Spleen (tissue), 11 donors: ENCODE results near the gene EXD3. TPM values are rescaled to one million over a fixed set of nuclear protein-coding genes. Genes with fewer than 3 reads are reported as not detected.

Source experiments
- DNase-seq: peaks from one replicate; pipeline ENCODE4 v3.0.0-alpha.2; 2020
- H3K27ac ChIP-seq, 8 donors: fragments of 200-600 bp; sonication (generic) in 7 of 8; 1 replicate in 4 of 8; 2 replicates in 4 of 8; pipeline versions ENCODE4 v1.5.0 to v1.8.0; 2016 to 2021; ENCODE audit warnings: inconsistent platforms in 4 of 8, mild to moderate bottlenecking in 4 of 8, moderate library complexity in 1 of 8
- H3K27me3 ChIP-seq, 7 donors: fragments of 200-600 bp; sonication (generic) in 6 of 7; replicated peaks in 1 of 7; 1 replicate in 4 of 7; 2 replicates in 3 of 7; pipeline versions ENCODE4 v1.5.0 to v1.8.0; 2016 to 2021; ENCODE audit warnings: inconsistent platforms in 3 of 7, mild to moderate bottlenecking in 1 of 7
- H3K36me3 ChIP-seq, 6 donors: fragments of 200-600 bp; sonication (generic) in 5 of 6; 1 replicate in 4 of 6; 2 replicates in 2 of 6; pipeline versions ENCODE4 v1.5.0 to v1.8.0; 2016 to 2021; ENCODE audit warnings: inconsistent platforms in 2 of 6
- H3K4me1 ChIP-seq, 6 donors: fragments of 200-600 bp; sonication (generic) in 5 of 6; 1 replicate in 3 of 6; 2 replicates in 3 of 6; pipeline versions ENCODE4 v1.5.0 to v1.8.0; 2016 to 2021; ENCODE audit warnings: inconsistent platforms in 3 of 6
- H3K4me3 ChIP-seq, 8 donors: fragments of 200-600 bp; sonication (generic) in 7 of 8; 1 replicate in 4 of 8; 2 replicates in 4 of 8; pipeline versions ENCODE4 v1.5.0 to v1.8.0; 2016 to 2021; ENCODE audit warnings: inconsistent platforms in 4 of 8, mild to moderate bottlenecking in 4 of 8, moderate library complexity in 2 of 8
- H3K9me3 ChIP-seq, 8 donors: fragments of 200-600 bp; sonication (generic) in 7 of 8; 1 replicate in 4 of 8; 2 replicates in 4 of 8; pipeline versions ENCODE4 v1.5.0 to v1.8.0; 2016 to 2021; ENCODE audit warnings: inconsistent platforms in 4 of 8
- CTCF ChIP-seq, 11 experiments: fragments of 200-600 bp in 7 of 11; fragments of 450-650 bp in 4 of 11; sonication (generic) in 4 of 11; IDR thresholded peaks in 8 of 11; conservative IDR thresholded peaks in 3 of 11; 1 replicate in 7 of 11; 2 replicates in 4 of 11; pipeline versions ENCODE4 v1.4.0 to v1.8.0; 2016 to 2021; ENCODE audit warnings: antibody characterized with exemption in 11 of 11, inconsistent platforms in 4 of 11, mild to moderate bottlenecking in 1 of 11
- POLR2A ChIP-seq, 3 donors: fragments of 450-650 bp; IDR thresholded peaks; one replicate each; pipeline ENCODE4 v1.5.1; 2017; ENCODE audit warnings: antibody characterized with exemption in 3 of 3, mild to moderate bottlenecking in 1 of 3
- POLR2AphosphoS5 ChIP-seq, 3 donors: sonication (generic); formaldehyde crosslinking; IDR thresholded peaks; one replicate each; pipeline ENCODE4 v1.5.1; 2017; ENCODE audit warnings: antibody characterized with exemption in 3 of 3
- WGBS, 5 donors: extraction: QIAGEN DNeasy Blood & Tissue Kit in 3 of 5; methylation state at CpG; one replicate each; pipeline versions ENCODE4 v1.1.5 to v1.1.7; 2013 to 2018; 5-methylcytosine and 5-hydroxymethylcytosine counted together
- intact Hi-C: fragments of 100-400 bp; cut with DNase I; formaldehyde crosslinking; loops from one replicate; pipeline ENCODE4 v1.15.0; 2023; ENCODE audit warnings: low total_unique reads
- polyA plus RNA-seq, 3 donors: library from polyadenylated mRNA; stranded (reverse); fragments of 200-250 nt; gene quantifications; one replicate each; pipeline ENCODE4 v1.2.1, GENCODE V29; 2013
- total RNA-seq, 7 donors: library from RNA; depleted of rRNA in 3 of 7; stranded (reverse); fragments of >200 nt in 3 of 7; fragmentation: NEBNext Ultra II Directional in 4 of 7; extraction: Animal tissue kit (Norgen Biotek cat#: 25700) in 4 of 7; gene quantifications; one replicate each; pipeline versions ENCODE4 v1.1.0 to v1.2.1, GENCODE V29; 2016 to 2021
- donor health status: healthy with polysubstance abuse.
- donor health status: DM: no; HTN: no; CAD: no; lungs with moderate emphysema.
- donor health status: DM: no; HTN: no; CAD: no.
- donor health status: Bipolar disorder and iron deficiency.
- donor health status: healthy.
- donor health status: DM: no; HTN: no; CAD: no.
- donor health status: DM: yes; HTN: yes; CAD: no.

Gene EXD3
- total and polyA plus RNA-seq, 10 donors = 14.5 to 62.3 (median 36.3) TPM

- 75 to 100% (median 92%) methylated on average over 2 to 15 of the region's 15 CpGs for WGBS, 5 donors
- TF ChIP-seq POLR2A (IDR thresholded peaks at IDR 0.05) (no peak), POLR2AphosphoS5 (IDR thresholded peaks at IDR 0.05) (peak in 1 of 3 donors; percentile 30)
- Histone ChIP-seq H3K4me1 (peaks cover 12 to 53% (median 34%) of the 10 kb centered on the region in 6 donors), H3K36me3 (peaks cover 0 to 93% (median 39%) of the 10 kb centered on the region in 6 donors), H3K27ac (peak overlapping the region in 1 of 8 donors; percentile 14), H3K27me3 (no peaks in the 10 kb centered on the region), H3K4me3 (no peak overlapping the region), H3K9me3 (no peaks in the 10 kb centered on the region)
- peak; percentile 65 for DNase-seq
- intact Hi-C loops = no loop called here
These were observed 156.8 kb downstream of the EXD3 start for GRCh38 chr9:137266162-137266527.

- no peak for TF ChIP-seq POLR2A (IDR thresholded peaks at IDR 0.05)
- TF ChIP-seq CTCF (IDR thresholded peaks at IDR 0.05 in 8 of 11, conservative IDR thresholded peaks at IDR 0.05 in 3 of 11) = no peak
- TF ChIP-seq POLR2AphosphoS5 (IDR thresholded peaks at IDR 0.05) = peak in 1 of 3 donors; percentile 34
- intact Hi-C loops = no loop called here
- H3K4me3 ChIP-seq = no peak overlapping the region
- H3K27ac ChIP-seq = peak overlapping the region in 1 of 8 donors; percentile 14
- WGBS, 5 donors = 93 to 97% (median 94%) methylated on average over 9 to 29 of the region's 29 CpGs
- no peaks in the 10 kb centered on the region for H3K27me3 ChIP-seq
- peaks cover 12 to 48% (median 30%) of the 10 kb centered on the region in 6 donors for H3K4me1 ChIP-seq
- DNase-seq = peak; percentile 64
- peaks cover 0 to 92% (median 36%) of the 10 kb centered on the region in 6 donors for H3K36me3 ChIP-seq
- no peaks in the 10 kb centered on the region for H3K9me3 ChIP-seq
These were observed 157.3 kb downstream of the EXD3 start for GRCh38 chr9:137265496-137266161.

GRCh38 chr9:137264067-137264466 is 158.9 kb downstream of the EXD3 start:
- Histone ChIP-seq H3K27me3 (no peaks in the 10 kb centered on the region), H3K27ac (no peak overlapping the region), H3K9me3 (no peaks in the 10 kb centered on the region), H3K4me3 (no peak overlapping the region), H3K36me3 (peaks cover 0 to 84% (median 37%) of the 10 kb centered on the region in 6 donors), H3K4me1 (peaks cover 4 to 37% (median 17%) of the 10 kb centered on the region in 6 donors)
- DNase-seq = peak; percentile 63
- TF ChIP-seq POLR2A (IDR thresholded peaks at IDR 0.05) = no peak
- TF ChIP-seq POLR2AphosphoS5 (IDR thresholded peaks at IDR 0.05) = peak in 1 of 3 donors; percentile 48
- no peak for TF ChIP-seq CTCF (IDR thresholded peaks at IDR 0.05 in 8 of 11, conservative IDR thresholded peaks at IDR 0.05 in 3 of 11)
- WGBS, 5 donors = 93 to 96% (median 95%) methylated on average over 22 of the region's 22 CpGs
- intact Hi-C loops = no loop called here

- 77 to 90% (median 81%) methylated on average over 8 to 10 of the region's 10 CpGs for WGBS, 5 donors
- H3K36me3 ChIP-seq = peaks cover 0 to 84% (median 42%) of the 10 kb centered on the region in 6 donors
- peak; percentile 53 for DNase-seq
These were observed 159.5 kb downstream of the EXD3 start for GRCh38 chr9:137263506-137263905.

More at GRCh38 chr9:137263506-137263905, 159.5 kb downstream of the EXD3 start:
- intact Hi-C loops = no loop called here
- Histone ChIP-seq H3K9me3 (no peaks in the 10 kb centered on the region), H3K4me1 (peaks cover 0 to 35% (median 12%) of the 10 kb centered on the region in 6 donors), H3K27me3 (no peaks in the 10 kb centered on the region), H3K27ac (no peak overlapping the region), H3K4me3 (no peak overlapping the region)
- TF ChIP-seq POLR2AphosphoS5 (IDR thresholded peaks at IDR 0.05) (no peak), CTCF (IDR thresholded peaks at IDR 0.05 in 8 of 11, conservative IDR thresholded peaks at IDR 0.05 in 3 of 11) (no peak), POLR2A (IDR thresholded peaks at IDR 0.05) (no peak)
